ENCODE results near the gene STK32B.

Gene STK32B

GRCh38 chr4:5365071-5366008, 314.1 kb downstream of the STK32B start:
- DNase-seq (ENCODE audit: low spot score): no peak

GRCh38 chr4:5366009-5366386, 314.7 kb downstream of the STK32B start:
- DNase-seq (ENCODE audit: low spot score): no peak

GRCh38 chr4:5366421-5366820, 315.1 kb downstream of the STK32B start:
- DNase-seq (ENCODE audit: low spot score): no peak

- no peak for DNase-seq (ENCODE audit: low spot score)
These were observed 317.1 kb downstream of the STK32B start for GRCh38 chr4:5368426-5368825.

GRCh38 chr4:5370286-5370685, 319.0 kb downstream of the STK32B start:
- DNase-seq (ENCODE audit: low spot score): no peak

- DNase-seq (ENCODE audit: low spot score): no peak
These were observed 320.3 kb downstream of the STK32B start for GRCh38 chr4:5371415-5372190.

GRCh38 chr4:5372198-5372597, 320.9 kb downstream of the STK32B start:
- no peak for DNase-seq (ENCODE audit: low spot score)

- DNase-seq (ENCODE audit: low spot score): no peak
These were observed 322.0 kb downstream of the STK32B start for GRCh38 chr4:5373327-5373726.

GRCh38 chr4:5374592-5374991, 323.3 kb downstream of the STK32B start:
- no peak for DNase-seq (ENCODE audit: low spot score)

GRCh38 chr4:5374994-5375393, 323.7 kb downstream of the STK32B start:
- DNase-seq (ENCODE audit: low spot score): no peak

- no peak for DNase-seq (ENCODE audit: low spot score)
These were observed 324.7 kb downstream of the STK32B start for GRCh38 chr4:5376015-5376414.

- DNase-seq (ENCODE audit: low spot score): no peak
These were observed 326.7 kb downstream of the STK32B start for GRCh38 chr4:5378002-5378401.

GRCh38 chr4:5379895-5380294, 328.6 kb downstream of the STK32B start:
- DNase-seq (ENCODE audit: low spot score): no peak

GRCh38 chr4:5381961-5382441, 330.7 kb downstream of the STK32B start:
- DNase-seq (ENCODE audit: low spot score): no peak

- DNase-seq (ENCODE audit: low spot score): no peak
These were observed 332.1 kb downstream of the STK32B start for GRCh38 chr4:5383191-5383980.

GRCh38 chr4:5385741-5386311, 334.5 kb downstream of the STK32B start:
- no peak for DNase-seq (ENCODE audit: low spot score)

GRCh38 chr4:5386921-5387320, 335.6 kb downstream of the STK32B start:
- DNase-seq (ENCODE audit: low spot score): no peak

GRCh38 chr4:5387457-5387856, 336.2 kb downstream of the STK32B start:
- no peak for DNase-seq (ENCODE audit: low spot score)

- DNase-seq (ENCODE audit: low spot score): no peak
These were observed 338.6 kb downstream of the STK32B start for GRCh38 chr4:5389756-5390310.

- no peak for DNase-seq (ENCODE audit: low spot score)
These were observed 340.2 kb downstream of the STK32B start for GRCh38 chr4:5391492-5391891.

GRCh38 chr4:5393911-5394513, 342.7 kb downstream of the STK32B start:
- DNase-seq (ENCODE audit: low spot score): no peak

Measured in CD4-positive, alpha-beta T cell treated with Interleukin-6 at 100 ng/mL for 8 hours (primary cell).